BLaER1 (cell line): ENCODE data around the gene KLHDC10.

ENCODE experiments used
- H3K27ac ChIP-seq: shearing (Covaris generic); formaldehyde crosslinking; 2 replicates; pipeline ENCODE4 v1.8.1; 2022
- H3K27me3 ChIP-seq: shearing (Covaris generic); formaldehyde crosslinking; 2 replicates; pipeline ENCODE4 v1.8.1; 2022
- H3K36me3 ChIP-seq: shearing (Covaris generic); formaldehyde crosslinking; 2 replicates; pipeline ENCODE4 v1.8.1; 2022
- H3K4me1 ChIP-seq: shearing (Covaris generic); formaldehyde crosslinking; 2 replicates; pipeline ENCODE4 v1.8.1; 2022
- H3K4me2 ChIP-seq: shearing (Covaris generic); formaldehyde crosslinking; 2 replicates; pipeline ENCODE4 v1.8.1; 2022
- H3K4me3 ChIP-seq: shearing (Covaris generic); formaldehyde crosslinking; 2 replicates; pipeline ENCODE4 v1.8.1; 2022
- H3K9ac ChIP-seq: shearing (Covaris generic); formaldehyde crosslinking; 2 replicates; pipeline ENCODE4 v1.8.1; 2022
- H3K9me3 ChIP-seq: shearing (Covaris generic); formaldehyde crosslinking; 2 replicates; pipeline ENCODE4 v1.8.1; 2022
- H4K20me1 ChIP-seq: shearing (Covaris generic); formaldehyde crosslinking; 2 replicates; pipeline ENCODE4 v1.8.1; 2022
- Cebpa-rat ChIP-seq: shearing (Covaris generic); IDR thresholded peaks from 2 replicates; pipeline ENCODE4 v1.8.1; 2022

The KLHDC10 gene

GRCh38 chr7:130151591-130152492, 81.5 kb downstream of the KLHDC10 start:
- Histone ChIP-seq H3K4me1 (peaks cover 74% of the 10 kb centered on the region), H3K27ac (no peak overlapping the region), H3K9me3 (peaks cover 21% of the 10 kb centered on the region), H3K4me2 (no peak overlapping the region), H3K4me3 (no peak overlapping the region), H3K9ac (no peak overlapping the region), H3K27me3 (peaks cover 29% of the 10 kb centered on the region), H3K36me3 (no peaks in the 10 kb centered on the region), H4K20me1 (peaks cover 35% of the 10 kb centered on the region)
- peak; percentile 88 for TF ChIP-seq Cebpa-rat

- Histone ChIP-seq H3K9ac (no peak overlapping the region), H3K4me3 (no peak overlapping the region), H3K36me3 (no peaks in the 10 kb centered on the region), H4K20me1 (peaks cover 40% of the 10 kb centered on the region), H3K9me3 (peaks cover 21% of the 10 kb centered on the region), H3K27me3 (peaks cover 29% of the 10 kb centered on the region), H3K4me2 (peak overlapping the region; percentile 60; the same call in 1 of the 2 replicates), H3K4me1 (peaks cover 66% of the 10 kb centered on the region), H3K27ac (no peak overlapping the region)
- TF ChIP-seq Cebpa-rat: no peak
Measured at GRCh38 chr7:130152493-130153210, 82.3 kb downstream of the KLHDC10 start.

GRCh38 chr7:130153211-130153908, 83.0 kb downstream of the KLHDC10 start:
- no peak overlapping the region for H3K4me3 ChIP-seq
- no peak for TF ChIP-seq Cebpa-rat
- peaks cover 29% of the 10 kb centered on the region for H3K27me3 ChIP-seq
- H3K27ac ChIP-seq: no peak overlapping the region
- peaks cover 59% of the 10 kb centered on the region for H3K4me1 ChIP-seq
- peaks cover 21% of the 10 kb centered on the region for H3K9me3 ChIP-seq
- H3K4me2 ChIP-seq: peak overlapping the region; percentile 60
- H4K20me1 ChIP-seq: peaks cover 36% of the 10 kb centered on the region
- no peaks in the 10 kb centered on the region for H3K36me3 ChIP-seq
- H3K9ac ChIP-seq: no peak overlapping the region

DNA sequence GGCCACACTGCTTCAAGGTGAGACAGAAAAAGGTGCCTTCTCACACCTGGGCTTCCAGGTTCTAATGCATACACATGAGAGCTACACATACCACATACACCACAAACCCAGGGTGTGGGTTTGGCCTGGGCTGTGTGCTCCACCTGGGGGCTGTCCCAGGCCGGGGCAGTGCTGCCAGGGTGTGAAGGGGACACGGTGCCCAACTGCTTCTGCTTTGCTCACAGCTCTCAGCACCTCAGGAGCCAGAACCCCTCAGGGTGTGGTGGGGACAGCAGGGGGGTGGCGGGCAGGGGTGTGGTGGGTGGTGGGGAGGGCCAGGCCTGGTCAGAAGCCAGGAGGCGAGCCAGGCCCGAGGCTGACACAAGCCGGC, 83.8 kb downstream of the KLHDC10 start:
- H3K27ac ChIP-seq: no peak overlapping the region
- TF ChIP-seq Cebpa-rat: no peak

DNA sequence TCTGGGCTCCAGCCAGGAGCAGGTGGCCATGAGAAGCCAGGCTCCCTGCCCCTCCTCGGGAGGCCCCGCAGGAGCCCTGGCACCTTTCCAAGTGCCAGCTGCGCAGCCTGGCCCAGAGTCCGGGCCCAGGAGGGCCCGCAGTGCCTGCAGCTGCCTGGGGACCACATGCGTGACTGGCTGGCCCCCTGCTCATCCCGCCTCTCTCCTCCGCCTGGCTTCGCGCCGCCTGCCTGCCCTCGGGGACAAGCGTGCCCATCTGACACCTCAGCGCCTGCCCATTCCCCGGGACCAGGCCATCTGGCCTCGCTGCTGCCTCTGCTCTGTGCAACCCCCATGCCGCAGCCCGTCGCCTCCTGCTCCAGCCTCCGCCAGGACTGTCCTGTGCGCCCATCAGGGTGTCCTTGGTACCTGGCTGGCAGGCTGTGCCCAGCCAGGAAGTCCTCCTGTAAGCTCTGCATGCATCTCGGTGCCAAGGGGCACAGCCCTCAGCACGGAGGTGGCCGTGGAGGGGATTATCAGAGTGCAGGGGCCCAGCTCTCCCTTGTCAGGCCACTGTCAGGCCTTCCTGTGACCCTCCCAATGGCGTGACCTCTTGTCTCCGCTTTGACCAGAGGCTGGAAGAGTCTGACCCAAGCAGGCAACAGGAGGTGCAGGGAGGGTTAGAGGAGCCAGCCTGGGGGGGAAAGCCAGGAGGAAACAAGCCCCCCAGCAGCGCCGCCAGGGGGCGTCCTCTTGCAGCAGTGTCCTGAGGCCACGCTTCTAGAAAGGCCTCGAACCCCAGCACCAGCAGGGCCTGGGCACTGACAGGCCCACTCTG, 84.4 kb downstream of the KLHDC10 start:
- Histone ChIP-seq H3K27me3 (peaks cover 29% of the 10 kb centered on the region), H3K4me1 (peaks cover 45% of the 10 kb centered on the region), H3K9ac (no peak overlapping the region), H4K20me1 (peaks cover 33% of the 10 kb centered on the region), H3K36me3 (peaks cover 4% of the 10 kb centered on the region), H3K9me3 (peaks cover 21% of the 10 kb centered on the region), H3K4me3 (no peak overlapping the region), H3K4me2 (peak overlapping the region; percentile 60), H3K27ac (no peak overlapping the region)
- TF ChIP-seq Cebpa-rat: no peak

More for the DNA sequence above, 83.8 kb downstream of the KLHDC10 start:
- H3K36me3 ChIP-seq: no peaks in the 10 kb centered on the region
- peaks cover 29% of the 10 kb centered on the region for H3K27me3 ChIP-seq
- peaks cover 51% of the 10 kb centered on the region for H3K4me1 ChIP-seq
- peaks cover 21% of the 10 kb centered on the region for H3K9me3 ChIP-seq
- H3K4me3 ChIP-seq: no peak overlapping the region
- peaks cover 36% of the 10 kb centered on the region for H4K20me1 ChIP-seq
- no peak overlapping the region for H3K9ac ChIP-seq
- H3K4me2 ChIP-seq: peak overlapping the region; percentile 60

DNA sequence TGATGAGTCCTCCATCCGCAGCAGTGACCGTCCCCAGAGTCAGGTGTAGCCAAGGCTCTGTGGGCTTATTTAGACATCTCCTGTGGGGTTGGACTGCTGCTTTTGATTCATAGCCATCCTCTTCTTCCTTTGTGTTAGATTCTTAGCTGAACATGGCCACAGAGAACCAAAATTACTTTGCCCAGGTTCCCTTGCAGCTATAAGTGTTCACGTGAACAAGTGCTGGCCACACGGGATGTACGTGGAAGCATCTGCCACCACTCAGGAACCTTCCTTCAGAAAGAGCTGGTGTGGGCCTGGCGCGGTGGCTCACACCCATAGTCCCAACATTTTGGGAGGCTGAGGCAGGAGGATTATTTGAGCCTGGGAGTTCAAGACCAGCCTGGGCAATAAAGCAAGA, 85.8 kb downstream of the KLHDC10 start:
- Histone ChIP-seq H3K4me2 (no peak overlapping the region), H3K4me3 (no peak overlapping the region), H4K20me1 (peaks cover 32% of the 10 kb centered on the region), H3K36me3 (peaks cover 19% of the 10 kb centered on the region), H3K27me3 (peaks cover 29% of the 10 kb centered on the region), H3K9ac (no peak overlapping the region), H3K27ac (no peak overlapping the region), H3K4me1 (peaks cover 31% of the 10 kb centered on the region), H3K9me3 (peaks cover 13% of the 10 kb centered on the region)
- TF ChIP-seq Cebpa-rat: no peak

DNA sequence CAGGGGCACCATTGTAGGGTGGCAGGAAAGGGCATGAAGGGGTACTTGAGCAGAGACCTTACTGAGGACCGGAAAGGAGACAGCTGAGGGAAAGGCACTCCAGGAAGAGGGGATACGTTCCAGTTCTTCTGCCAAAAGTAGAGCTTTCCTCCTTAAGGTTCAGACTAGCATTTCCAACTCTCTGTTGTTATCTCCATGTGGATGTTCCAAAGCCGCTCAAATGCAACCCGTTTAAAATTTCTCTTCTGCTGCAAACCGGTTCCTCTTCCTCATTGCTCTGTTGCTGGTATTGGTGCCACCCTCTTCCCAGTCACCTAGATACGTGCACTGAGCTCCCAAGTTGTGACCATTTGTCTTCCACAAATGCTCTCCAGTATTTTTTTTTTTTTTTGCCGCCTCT, 87.4 kb downstream of the KLHDC10 start:
- Histone ChIP-seq H3K27ac (no peak overlapping the region), H3K4me3 (no peak overlapping the region), H3K4me1 (peaks cover 24% of the 10 kb centered on the region), H3K4me2 (no peak overlapping the region), H3K36me3 (peaks cover 34% of the 10 kb centered on the region), H3K27me3 (peaks cover 26% of the 10 kb centered on the region), H3K9me3 (peaks cover 13% of the 10 kb centered on the region), H3K9ac (no peak overlapping the region), H4K20me1 (peaks cover 31% of the 10 kb centered on the region)
- TF ChIP-seq Cebpa-rat: no peak

DNA sequence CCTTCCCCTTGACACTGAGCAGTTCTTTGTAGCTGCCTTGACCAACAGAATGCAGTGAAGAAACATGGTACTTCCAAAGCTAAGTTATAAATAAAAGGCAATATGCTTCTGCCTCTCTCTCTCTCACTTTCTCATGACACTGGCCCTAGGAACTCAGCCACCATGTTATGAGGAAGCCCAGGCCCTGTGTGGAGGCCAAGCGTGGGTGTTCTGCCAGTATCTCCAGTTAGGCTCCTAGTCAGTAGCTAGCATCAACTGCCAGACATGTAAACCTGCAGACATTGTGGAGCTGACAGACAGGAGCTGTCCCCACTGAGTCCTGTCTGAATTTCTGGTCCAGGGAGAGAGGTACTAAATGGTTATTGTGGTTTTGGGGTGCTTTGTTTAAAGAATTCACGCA, 89.7 kb downstream of the KLHDC10 start:
- H4K20me1 ChIP-seq: peaks cover 10% of the 10 kb centered on the region
- peaks cover 47% of the 10 kb centered on the region for H3K36me3 ChIP-seq
- H3K4me3 ChIP-seq: no peak overlapping the region
- peaks cover 4% of the 10 kb centered on the region; the same call in 1 of the 2 replicates for H3K27me3 ChIP-seq
- H3K4me1 ChIP-seq: peaks cover under 1% of the 10 kb centered on the region
- TF ChIP-seq Cebpa-rat: no peak
- no peak overlapping the region for H3K9ac ChIP-seq
- no peak overlapping the region for H3K27ac ChIP-seq
- peaks cover 13% of the 10 kb centered on the region for H3K9me3 ChIP-seq
- no peak overlapping the region for H3K4me2 ChIP-seq

DNA sequence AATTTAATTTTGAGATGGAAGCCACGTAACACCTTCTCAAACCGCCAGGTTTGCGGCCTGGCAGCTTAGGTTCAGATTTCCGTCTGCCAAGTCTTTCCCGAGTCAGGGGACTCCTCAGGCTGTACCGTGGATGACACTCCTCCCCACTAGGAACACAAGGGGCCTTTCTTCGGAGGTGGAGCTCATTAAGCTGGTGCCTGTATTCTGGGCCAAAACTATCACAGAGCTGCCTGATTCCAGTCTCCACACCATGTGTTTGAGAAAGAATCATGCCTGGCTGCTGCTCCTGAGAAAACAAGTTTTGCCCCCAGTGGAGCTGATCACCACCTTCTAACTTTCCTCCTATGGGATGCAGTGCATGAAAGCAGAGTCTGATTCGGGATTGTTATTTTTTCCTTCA, 90.1 kb downstream of the KLHDC10 start:
- no peaks in the 10 kb centered on the region for H3K4me1 ChIP-seq
- no peak overlapping the region for H3K27ac ChIP-seq
- H3K9ac ChIP-seq: no peak overlapping the region
- no peak overlapping the region for H3K4me3 ChIP-seq
- peaks cover 6% of the 10 kb centered on the region for H4K20me1 ChIP-seq
- peaks cover 9% of the 10 kb centered on the region; the same call in 1 of the 2 replicates for H3K9me3 ChIP-seq
- peaks cover 47% of the 10 kb centered on the region for H3K36me3 ChIP-seq
- TF ChIP-seq Cebpa-rat: no peak
- H3K27me3 ChIP-seq: peaks cover under 1% of the 10 kb centered on the region; the same call in 1 of the 2 replicates
- no peak overlapping the region for H3K4me2 ChIP-seq
